Measurements from ENCODE around the gene SYNJ2.

Gene SYNJ2

DNA sequence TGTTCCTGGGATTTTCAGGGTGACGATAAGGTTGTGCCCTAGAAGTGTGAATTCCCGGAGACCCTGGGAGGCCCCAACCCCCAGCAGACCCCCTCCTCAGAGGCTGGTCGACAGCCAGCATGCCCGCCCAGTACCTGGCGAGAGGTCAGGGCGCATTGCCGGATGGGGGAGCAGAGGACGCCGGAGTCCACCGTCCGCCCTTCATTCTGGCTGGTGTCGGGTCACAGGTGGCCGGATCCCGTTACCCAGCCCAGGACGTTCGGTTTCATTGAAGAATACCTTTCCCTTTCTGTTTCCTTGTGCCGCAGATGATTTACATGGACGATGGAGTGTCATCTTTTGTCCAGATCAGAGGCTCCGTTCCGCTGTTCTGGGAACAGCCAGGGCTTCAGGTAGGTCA lies 61.3 kb downstream of the SYNJ2 start:
- no peak for DNase-seq (ENCODE audit: low spot score)

DNA sequence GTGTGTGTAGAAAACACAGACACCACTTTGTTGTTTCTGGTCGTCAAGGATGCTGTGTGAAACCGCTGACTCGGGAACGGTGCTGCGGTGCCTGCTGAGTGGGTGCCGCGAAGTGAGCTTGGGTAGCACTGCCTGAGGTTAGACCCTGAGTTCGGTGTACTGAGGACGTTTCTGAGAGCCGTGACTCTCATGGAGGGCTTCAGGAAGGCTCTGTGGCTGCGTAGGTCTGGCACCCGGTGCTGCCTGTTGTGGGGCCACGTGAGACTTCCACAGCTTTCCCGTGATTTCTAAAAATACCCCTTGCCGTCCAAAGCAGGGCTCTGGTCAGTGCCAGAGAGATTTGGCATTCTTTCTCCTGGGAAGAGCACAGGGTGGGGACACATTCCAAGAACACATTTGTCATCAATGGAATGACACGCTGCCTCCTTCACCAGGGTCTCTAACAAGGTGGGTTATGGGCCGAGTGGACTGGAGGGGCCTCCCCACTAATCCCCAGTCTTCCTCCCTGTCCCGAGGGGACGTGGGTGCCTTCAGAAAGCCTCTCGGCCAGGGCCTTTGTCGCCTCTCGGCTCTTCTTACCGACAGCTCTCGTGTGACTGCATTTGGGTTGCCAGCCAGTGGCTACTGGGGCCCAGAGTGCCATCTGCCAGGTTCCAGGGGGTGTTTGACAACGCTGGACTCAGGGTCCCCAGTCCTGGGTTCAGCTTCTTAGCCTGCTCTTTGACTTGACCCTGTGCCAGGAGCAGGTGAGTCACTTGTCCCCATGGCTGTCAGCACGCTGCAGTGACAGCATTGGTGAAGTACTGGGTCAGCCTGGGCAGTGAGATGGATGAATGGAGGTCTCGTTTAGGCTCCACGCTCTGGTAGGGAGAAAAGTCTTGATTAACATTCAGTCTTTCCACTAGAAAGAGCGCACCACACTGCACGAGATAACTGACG lies 62.2 kb downstream of the SYNJ2 start:
- DNase-seq (ENCODE audit: low spot score) = no peak

DNA sequence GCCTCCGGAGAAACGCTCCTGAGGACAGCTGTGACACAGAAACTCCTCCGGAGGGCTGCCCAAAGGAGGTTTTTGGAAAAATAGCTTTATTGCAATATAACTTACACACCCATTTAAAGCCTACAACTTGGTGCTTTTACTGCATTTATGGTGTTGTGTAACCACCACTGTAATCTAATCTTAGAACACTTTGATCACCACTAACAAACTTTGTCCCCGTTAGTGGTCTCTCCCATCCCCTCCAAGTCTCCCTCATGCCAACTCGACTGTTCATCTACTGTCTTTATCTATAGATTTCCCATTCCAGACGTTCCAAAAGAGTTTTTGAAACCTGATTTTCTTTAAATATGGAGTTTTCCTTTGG lies 62.8 kb downstream of the SYNJ2 start:
- DNase-seq (ENCODE audit: low spot score) = no peak

DNA sequence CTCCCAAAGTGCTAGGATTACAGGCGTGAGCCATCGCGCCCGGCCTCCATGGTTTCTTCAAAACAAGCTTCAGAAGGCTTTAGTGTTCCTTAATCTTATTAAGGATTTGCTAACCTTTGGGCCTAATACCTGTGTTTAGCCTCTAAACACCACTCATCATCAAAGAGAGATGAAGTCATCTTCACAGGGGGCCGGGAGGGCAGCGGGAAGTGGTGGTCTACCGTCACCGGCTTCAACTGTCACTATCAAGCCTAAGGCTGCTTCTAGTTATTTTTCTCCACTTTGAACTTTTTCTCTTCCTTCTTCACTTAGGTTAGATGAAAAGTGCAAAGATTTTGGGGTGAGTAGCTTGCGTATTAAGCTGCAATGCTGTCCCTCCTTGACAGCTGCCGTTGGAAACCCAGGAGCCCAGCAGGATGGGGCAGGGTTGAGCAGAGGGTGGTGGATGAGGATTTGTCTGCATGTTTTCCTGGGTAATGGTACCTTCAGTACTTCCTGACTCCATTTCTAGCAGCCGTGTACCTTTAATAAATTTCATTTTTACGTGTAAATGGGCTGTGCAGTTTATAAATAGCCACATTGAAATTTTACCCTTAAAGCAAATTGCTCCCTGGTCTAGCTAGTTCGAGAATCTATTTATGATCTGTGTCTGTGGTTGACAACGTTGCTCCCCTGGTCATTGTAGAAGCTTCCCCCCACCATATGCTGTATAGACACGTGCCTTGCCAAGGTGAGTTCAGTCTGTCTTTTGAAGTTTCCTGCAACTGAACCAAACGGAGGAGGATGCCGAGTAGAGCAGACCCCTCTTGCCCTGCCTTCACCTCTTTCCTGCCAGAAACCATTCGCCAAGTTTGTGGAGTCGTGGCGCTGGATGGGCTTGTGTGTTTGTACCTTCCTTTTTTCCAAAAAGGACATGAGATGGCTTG lies 64.8 kb downstream of the SYNJ2 start:
- DNase-seq (ENCODE audit: low spot score) = no peak

DNA sequence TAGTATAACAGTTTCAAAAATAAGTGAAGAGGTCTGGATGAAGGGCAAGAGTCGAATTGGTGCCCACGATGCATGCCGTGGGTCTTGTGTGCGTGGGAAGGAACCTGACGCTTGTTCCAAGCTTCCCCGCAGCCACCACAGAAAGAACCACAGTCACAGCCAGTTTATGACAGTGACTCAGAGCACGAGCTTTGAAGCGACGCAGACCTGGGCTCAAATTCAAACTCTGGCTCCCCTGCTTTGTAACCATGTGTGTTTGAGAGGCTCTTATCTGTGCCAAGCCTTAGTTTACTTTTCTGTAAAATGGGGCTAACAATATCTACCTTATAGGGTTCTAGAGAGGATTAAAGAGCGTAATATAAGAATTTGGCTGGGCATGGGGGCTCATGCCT lies 65.5 kb downstream of the SYNJ2 start:
- peak; percentile 47 for DNase-seq (ENCODE audit: low spot score)

DNA sequence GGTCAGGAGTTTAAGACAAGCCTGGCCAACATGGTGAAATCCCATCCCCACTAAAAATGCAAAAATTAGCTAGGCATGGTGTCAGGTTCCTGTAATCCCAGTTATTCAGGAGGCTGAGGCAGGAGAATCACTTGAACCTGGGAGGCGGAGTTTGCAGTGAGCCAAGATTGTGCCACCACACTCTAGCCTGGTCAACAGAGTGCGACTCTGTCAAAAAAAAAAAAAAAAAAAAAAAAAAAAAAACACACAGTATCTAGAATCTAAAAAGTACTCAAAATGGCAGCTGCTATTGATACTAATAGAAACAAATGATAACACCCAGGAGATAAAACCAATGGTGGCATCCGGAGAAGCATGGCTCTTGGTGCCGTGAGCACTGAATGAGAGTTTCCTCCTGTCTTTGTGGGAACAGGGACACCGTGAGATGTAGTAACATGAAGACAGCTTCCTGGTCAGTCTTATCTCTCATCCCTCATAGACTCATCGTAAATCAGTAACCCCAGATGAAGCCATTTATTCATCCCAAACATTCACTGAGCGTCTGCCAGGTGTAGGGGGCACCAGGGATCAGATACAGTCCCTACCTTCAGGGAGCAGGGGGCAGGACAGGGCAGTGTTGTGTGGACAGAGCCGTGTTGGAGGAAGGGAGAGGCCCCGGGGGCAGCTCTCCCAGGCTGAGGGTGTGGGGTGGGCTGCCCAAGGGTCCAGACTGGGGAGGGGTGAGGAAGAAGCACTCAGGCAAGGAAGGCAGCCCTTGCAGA lies 66.1 kb downstream of the SYNJ2 start:
- no peak for DNase-seq (ENCODE audit: low spot score)

DNA sequence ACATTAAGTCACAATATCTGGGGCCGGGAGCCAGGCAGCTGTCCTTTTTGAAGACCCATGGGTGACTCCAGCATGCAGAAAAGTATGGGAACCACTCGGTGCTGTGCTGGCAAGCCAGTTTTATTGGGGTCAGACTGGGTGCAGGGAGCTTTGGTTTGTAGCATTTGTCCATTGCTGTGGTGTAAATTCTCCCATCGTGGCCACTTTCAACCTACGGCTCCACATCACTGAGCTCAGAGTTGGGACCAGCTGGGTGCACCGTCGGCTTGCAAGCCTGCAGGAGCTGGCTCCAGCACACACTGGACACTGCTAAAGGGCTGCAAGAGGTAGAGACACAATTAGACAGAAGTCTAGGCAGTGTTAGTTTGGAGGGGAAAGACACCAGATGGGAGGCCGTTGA lies 66.9 kb downstream of the SYNJ2 start:
- DNase-seq (ENCODE audit: low spot score) = no peak

DNA sequence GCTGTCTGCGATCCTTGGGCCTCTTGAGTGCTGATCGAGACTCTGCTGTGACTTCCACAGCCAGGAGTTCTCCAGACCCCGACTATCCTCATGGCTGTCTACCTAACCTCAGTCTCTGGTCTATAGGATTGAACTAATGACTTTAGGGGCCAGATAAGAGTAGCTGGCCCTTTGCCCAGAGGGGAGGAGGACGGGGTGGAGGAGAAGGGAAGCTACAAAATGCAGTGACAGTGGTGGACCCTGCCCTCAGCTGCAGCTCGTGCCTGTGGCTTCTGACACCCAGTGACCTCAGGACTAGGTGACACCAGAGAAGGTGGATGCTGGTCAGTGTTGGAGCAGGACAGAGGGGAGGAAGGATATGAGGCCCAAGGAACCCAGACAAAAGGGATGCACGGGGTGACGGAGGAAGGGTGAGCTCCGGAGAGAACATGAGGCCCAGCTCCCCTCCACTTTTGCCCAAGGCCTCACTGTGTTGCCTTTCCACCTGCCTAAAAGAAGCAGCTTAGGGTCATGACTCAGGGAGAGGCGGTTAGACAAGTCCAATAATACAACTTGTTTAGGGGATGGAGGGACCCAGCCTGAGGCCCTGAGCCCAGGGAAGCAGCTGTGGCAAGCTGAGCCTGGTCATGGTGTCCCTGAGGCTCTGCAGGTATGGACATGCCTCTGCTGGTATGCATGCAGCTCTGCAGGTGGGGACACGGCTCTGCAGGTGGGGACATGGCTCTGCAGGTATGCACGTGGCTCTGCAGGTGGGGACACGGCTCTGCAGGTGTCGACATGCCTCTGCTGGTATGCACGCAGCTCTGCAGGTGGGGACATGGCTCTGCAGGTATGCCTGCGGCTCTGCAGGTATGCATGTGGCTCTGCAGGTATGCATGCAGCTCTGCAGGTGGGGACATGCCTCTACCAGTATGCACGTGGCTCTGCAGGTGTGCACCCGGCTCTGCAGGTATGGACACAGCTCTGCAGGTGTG lies 67.7 kb downstream of the SYNJ2 start:
- DNase-seq (ENCODE audit: low spot score) = no peak

DNA sequence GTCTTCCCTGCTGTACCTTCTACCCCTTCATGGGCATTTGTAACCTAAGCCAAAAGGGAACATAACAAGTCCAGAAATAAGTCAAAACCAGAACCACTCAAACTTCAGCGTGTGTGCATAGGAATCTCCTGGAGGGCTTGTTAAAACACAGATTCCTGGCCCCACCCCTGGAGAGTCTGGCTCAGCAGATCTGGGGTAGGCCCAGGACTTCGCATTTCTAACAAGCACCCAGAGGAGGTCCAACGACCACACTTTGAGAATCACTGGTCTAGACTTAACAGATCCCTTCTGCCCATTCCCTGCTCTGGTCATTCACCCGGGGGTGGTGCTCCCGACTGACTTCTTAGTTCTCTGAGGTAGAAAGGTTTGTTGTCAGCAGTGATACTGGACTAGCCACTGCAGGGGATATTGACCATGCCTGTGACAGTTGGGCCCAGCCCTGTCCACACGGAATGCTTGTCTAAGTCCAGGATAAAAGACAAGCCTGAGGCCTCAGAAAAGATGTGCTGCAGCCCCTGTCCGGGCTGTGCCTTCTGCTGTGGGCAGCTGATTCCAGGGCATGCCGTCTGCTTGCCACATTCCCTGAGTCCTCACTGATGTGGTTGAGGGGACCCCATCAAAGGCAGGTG lies 68.6 kb downstream of the SYNJ2 start:
- DNase-seq (ENCODE audit: low spot score) = no peak

DNA sequence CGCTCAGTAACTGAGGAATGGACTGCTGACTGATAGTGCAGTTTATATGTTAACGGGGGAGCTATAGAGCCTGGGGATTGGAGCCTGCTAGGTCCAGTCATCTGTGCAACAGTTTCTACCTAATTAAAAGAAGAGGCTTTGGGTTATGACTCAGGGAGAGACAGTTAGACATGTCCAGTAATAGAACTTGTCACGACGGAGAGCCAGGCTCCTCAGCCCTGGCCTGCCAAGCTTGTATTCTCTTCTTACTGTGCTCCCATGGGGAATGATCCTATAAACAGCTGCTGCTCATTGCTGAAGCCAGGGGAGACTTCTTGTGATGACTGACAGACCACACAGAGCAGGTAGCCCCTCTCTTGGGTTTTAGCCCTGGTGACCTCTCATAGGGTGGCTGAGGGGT lies 69.3 kb downstream of the SYNJ2 start:
- no peak for DNase-seq (ENCODE audit: low spot score)

DNA sequence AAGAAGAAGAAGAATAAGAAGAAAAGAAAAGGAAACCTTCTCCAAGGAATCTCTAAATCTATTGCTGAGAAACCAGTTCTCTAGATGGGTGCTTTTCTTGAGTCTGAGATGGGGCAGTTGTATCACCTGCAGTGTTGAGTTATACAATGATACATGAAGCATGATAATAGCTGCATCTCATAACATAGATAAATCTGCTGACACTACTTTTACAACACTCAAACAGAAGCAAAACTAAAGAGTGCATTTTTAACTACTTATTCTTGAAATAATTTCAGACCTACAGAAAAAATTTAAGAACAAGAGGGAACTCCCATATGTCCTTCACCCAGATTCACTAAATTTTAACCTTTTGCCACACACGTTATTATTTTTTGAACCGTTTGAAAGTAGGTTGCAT lies 70.3 kb downstream of the SYNJ2 start:
- DNase-seq (ENCODE audit: low spot score) = no peak

DNA sequence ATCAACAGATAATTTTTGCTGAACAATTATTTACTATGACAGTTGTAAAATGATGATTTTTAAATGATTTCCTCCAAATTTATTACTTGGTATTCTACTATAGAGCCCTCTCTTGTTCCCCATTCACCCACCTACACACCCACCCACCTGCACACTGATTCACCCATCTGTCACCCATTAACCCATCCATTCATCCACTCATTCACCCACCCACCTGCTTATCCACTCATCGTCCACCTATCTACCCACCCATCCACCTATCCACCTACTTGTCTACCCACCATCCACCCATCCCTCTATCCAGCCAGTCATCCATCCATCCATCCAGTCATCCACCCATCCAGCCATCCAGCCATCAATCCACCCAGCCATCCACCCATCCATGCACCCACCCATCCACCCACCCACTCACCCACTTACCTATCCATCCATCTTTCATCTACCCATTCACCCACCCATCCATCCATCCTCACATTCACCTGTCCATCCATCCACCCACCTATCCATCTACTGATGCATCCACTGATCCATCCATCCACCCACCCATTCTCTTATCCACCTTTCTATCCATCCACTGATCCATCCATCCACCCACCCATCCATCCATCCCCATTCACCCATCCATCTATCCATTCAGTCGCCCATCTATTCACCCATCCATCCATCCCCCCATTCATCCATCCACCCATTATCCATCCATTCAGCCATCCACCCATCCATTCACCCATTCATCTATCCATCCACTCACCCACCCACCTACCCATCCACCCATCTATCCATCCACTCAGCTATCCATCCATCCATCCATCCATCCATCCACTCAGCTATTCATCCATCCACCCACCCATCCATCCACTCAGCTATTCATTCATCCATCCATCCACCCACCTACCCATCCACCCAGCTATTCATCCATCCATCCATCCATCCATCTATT lies 72.0 kb downstream of the SYNJ2 start:
- no peak for DNase-seq (ENCODE audit: low spot score)

DNA sequence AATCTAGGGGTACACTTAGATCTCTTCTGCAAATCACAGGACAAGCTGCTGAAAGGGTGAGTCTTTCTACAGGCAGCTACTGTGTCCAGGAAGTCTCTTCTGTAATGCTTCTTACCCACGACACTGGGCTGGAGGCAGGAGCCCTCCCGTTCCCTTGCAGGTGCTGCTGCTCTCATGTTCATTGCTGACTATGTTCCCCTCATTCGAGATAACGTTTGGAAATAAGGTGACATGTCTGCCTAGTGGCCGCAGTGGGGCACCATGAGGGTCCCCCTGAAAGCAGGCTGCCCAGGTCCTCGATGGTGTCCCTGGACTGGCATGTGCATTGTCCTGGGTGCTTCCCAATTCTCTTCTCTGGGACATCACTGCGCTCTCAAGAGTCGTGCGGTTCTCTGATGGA lies 74.7 kb downstream of the SYNJ2 start:
- no peak for DNase-seq (ENCODE audit: low spot score)

DNA sequence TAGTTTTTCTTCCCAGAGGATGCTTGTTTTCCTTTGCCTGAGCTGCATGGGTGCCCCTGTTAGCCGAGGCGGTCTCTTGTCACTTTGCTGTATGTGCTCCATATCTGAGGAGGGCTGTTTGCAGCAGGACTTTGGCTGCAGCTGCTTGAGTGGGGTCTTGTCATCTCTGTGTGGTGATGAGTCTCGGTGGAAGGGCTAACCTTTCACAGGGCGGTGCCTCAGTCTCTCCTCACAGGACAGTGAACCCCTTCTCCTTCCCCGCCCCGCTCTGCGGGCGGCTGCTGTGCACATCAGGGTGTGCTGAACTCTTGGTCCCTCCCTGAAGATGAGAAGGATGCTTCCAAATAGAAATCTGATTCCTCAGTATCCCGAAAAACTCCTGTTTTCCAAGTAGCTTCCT lies 75.1 kb downstream of the SYNJ2 start:
- DNase-seq (ENCODE audit: low spot score) = no peak

DNA sequence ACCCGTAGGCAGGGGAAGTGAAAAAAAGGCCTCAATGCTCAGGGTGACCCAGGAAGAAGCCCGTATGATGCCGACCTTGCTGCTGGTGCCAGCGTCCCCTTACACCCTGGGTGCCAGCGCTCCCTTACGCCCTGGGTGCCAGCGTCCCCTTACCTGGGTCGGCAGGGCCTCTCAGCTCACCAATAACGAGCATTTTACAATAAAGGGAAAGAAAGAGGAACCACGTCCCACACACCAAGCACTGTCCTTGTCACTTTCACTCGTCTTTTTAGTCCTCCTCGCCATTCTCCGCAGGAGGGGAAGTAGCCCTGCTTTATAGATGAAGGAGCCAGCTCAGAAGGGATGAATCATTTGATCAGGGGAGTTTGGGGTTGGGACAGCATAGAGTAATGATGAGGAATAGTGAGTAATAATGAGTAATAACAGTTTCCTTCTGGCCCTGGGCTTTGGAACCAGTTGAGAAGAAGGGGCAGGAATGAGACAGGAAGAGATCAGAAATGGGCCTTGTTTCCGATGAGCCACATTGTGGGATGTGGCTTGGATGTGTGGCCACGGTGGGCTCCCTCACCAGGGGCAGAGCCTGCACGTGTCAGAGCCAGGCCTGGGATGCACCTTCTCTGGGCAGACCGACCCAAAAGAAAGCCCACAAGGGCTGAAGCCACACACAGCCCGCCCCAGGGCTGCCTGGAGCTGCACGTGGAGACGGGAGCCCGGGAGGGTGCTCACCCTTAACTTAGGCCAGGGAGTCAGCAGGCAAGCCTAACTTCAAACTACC lies 75.7 kb downstream of the SYNJ2 start:
- DNase-seq (ENCODE audit: low spot score) = no peak

DNA sequence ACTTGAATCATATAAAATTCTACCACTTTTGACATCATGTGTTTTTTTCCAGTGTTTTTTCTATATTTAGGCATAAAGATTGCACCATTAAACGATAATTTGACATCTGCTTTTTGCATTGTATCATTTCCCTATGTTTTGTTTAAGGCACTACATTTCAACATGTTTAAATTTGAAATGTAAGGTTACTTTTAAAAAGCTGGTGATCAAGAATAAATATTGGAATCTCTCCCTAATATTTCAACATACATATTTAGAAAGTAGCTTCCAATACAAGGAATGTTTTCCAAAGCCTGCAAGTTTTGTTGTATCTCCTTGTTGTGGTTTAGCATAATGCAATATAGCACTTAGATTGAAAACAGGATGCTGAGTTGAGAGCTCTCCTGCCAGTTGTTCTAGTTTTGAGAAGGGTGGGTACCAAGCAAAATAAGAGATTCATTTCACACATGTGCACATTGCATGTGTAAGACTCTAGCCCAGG lies 76.5 kb downstream of the SYNJ2 start:
- DNase-seq (ENCODE audit: low spot score) = no peak

DNA sequence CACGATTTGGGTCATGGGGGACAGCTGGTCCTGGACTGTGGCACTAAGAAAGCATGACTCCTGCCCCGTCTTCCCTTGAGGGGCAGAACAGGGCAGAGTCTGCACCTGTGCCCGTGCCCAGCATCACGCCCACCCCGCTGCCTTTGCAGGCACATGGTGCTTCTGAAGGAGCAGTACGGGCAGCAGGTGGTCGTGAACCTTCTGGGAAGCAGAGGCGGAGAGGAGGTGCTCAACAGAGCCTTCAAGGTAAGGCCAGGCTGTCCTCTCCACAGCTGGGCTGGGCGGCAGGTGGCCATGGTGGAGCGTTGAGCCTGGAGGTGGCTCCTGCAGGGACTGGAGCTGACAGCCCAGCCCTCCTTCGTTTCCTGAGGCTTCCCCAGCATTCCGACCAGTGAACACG lies 77.4 kb downstream of the SYNJ2 start:
- DNase-seq (ENCODE audit: low spot score) = no peak
